GM12878 (cell line): ENCODE data around the gene MYOC.

ENCODE experiments used
- BHLHE40 ChIP-seq, 2 experiments: fragments of 450-650 bp in 1 of 2; IDR thresholded peaks; 2 replicates each; pipeline ENCODE4 v1.6.1; 2011 to 2017; ENCODE audit warnings: low read depth in 2 of 2, borderline replicate concordance in 1 of 2, improper control_type of control experiment in 1 of 2, low read length in 1 of 2, mild to moderate bottlenecking in 1 of 2
- EZH2 ChIP-seq: IDR thresholded peaks from 2 replicates; pipeline ENCODE4 v1.6.1; 2012; ENCODE audit warnings: low read depth, mild to moderate bottlenecking, control low read depth, inconsistent platforms, low read length, borderline replicate concordance; ENCODE audit not compliant: control insufficient read depth
- MXI1 ChIP-seq: fragments of 150-350 bp; IDR thresholded peaks from 2 replicates; pipeline ENCODE4 v1.6.1; 2011; ENCODE audit warnings: low read depth, mild to moderate bottlenecking, inconsistent platforms, low read length, improper control_type of control experiment
- NFIC ChIP-seq: IDR thresholded peaks from 2 replicates; pipeline ENCODE4 v1.6.1; 2012; ENCODE audit warnings: low read depth, mild to moderate bottlenecking, inconsistent platforms, low read length, moderate library complexity
- POLR2A ChIP-seq: IDR thresholded peaks from 2 replicates; pipeline ENCODE4 v1.6.1; 2011; ENCODE audit warnings: low read depth, mild to moderate bottlenecking, low read length
- POLR2AphosphoS5 ChIP-seq: IDR thresholded peaks from 2 replicates; pipeline ENCODE4 v1.6.1; 2011; ENCODE audit warnings: mild to moderate bottlenecking, low read length, inconsistent platforms
- STAT3 ChIP-seq: IDR thresholded peaks from 2 replicates; pipeline ENCODE4 v1.6.1; 2011; ENCODE audit warnings: low read depth, low read length, improper control_type of control experiment
- TF ChIP-seq, protein P1 (sequence below): fragments of 450-650 bp; conservative IDR thresholded peaks from 2 replicates; pipeline ENCODE4 v1.6.1; 2017; ENCODE audit warnings: mild to moderate bottlenecking, moderate library complexity
- TF ChIP-seq, protein P2 (sequence below), 3 experiments: IDR thresholded peaks in 2 of 3; conservative IDR thresholded peaks in 1 of 3; 2 replicates each; pipeline ENCODE4 v1.5.1; 2011; ENCODE audit warnings: low read depth in 3 of 3, low read length in 3 of 3, mild to moderate bottlenecking in 3 of 3, control low read depth in 2 of 3, moderate library complexity in 2 of 3, inconsistent platforms in 1 of 3, mixed read lengths in 1 of 3; ENCODE audit not compliant: control insufficient read depth in 2 of 3, insufficient read depth in 1 of 3; ENCODE audit errors: extremely low read depth in 1 of 3
- TF ChIP-seq, protein P3 (sequence below): IDR thresholded peaks from 2 replicates; pipeline ENCODE4 v1.6.1; 2012; ENCODE audit warnings: low read length, inconsistent platforms

DNA sequence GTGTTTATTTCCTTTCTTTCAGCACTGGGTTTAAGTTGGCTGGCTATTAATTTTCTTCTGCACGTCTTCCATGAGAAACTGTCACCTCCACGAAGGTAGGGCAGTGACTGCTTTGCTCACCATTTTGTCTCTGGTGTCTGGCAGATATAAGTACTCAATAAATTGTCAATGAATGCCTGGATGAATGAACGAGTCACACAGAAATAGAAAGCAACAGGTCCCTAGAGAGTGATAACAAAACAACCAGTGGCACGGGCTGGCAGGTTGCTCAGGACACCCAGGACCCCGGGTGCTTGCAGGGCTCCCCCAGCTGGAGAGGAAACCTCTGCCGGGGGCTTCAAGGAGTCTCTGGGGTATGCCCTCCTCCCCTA, 3.2 kb upstream of the MYOC start:
- TF ChIP-seq POLR2A: no peak
- TF ChIP-seq, protein P1, sequence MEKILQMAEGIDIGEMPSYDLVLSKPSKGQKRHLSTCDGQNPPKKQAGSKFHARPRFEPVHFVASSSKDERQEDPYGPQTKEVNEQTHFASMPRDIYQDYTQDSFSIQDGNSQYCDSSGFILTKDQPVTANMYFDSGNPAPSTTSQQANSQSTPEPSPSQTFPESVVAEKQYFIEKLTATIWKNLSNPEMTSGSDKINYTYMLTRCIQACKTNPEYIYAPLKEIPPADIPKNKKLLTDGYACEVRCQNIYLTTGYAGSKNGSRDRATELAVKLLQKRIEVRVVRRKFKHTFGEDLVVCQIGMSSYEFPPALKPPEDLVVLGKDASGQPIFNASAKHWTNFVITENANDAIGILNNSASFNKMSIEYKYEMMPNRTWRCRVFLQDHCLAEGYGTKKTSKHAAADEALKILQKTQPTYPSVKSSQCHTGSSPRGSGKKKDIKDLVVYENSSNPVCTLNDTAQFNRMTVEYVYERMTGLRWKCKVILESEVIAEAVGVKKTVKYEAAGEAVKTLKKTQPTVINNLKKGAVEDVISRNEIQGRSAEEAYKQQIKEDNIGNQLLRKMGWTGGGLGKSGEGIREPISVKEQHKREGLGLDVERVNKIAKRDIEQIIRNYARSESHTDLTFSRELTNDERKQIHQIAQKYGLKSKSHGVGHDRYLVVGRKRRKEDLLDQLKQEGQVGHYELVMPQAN: no peak
- TF ChIP-seq, protein P2, sequence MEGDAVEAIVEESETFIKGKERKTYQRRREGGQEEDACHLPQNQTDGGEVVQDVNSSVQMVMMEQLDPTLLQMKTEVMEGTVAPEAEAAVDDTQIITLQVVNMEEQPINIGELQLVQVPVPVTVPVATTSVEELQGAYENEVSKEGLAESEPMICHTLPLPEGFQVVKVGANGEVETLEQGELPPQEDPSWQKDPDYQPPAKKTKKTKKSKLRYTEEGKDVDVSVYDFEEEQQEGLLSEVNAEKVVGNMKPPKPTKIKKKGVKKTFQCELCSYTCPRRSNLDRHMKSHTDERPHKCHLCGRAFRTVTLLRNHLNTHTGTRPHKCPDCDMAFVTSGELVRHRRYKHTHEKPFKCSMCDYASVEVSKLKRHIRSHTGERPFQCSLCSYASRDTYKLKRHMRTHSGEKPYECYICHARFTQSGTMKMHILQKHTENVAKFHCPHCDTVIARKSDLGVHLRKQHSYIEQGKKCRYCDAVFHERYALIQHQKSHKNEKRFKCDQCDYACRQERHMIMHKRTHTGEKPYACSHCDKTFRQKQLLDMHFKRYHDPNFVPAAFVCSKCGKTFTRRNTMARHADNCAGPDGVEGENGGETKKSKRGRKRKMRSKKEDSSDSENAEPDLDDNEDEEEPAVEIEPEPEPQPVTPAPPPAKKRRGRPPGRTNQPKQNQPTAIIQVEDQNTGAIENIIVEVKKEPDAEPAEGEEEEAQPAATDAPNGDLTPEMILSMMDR (IDR thresholded peaks at IDR 0.05 in 2 of 3, conservative IDR thresholded peaks at IDR 0.05 in 1 of 3; ENCODE audit: control insufficient read depth in 2 of 3, extremely low read depth in 1 of 3, insufficient read depth in 1 of 3, low read depth in 3 of 3, low read length in 3 of 3): no peak
- TF ChIP-seq MXI1: no peak
- no peak for TF ChIP-seq POLR2AphosphoS5
- no peak; a peak in 1 of 4 replicates for TF ChIP-seq BHLHE40 (IDR thresholded peaks at IDR 0.05; ENCODE audit: borderline replicate concordance in 1 of 2, low read depth in 2 of 2, low read length in 1 of 2)
- TF ChIP-seq NFIC: no peak
- TF ChIP-seq, protein P3, sequence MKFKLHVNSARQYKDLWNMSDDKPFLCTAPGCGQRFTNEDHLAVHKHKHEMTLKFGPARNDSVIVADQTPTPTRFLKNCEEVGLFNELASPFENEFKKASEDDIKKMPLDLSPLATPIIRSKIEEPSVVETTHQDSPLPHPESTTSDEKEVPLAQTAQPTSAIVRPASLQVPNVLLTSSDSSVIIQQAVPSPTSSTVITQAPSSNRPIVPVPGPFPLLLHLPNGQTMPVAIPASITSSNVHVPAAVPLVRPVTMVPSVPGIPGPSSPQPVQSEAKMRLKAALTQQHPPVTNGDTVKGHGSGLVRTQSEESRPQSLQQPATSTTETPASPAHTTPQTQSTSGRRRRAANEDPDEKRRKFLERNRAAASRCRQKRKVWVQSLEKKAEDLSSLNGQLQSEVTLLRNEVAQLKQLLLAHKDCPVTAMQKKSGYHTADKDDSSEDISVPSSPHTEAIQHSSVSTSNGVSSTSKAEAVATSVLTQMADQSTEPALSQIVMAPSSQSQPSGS: no peak
- no peak for TF ChIP-seq EZH2
- TF ChIP-seq STAT3: no peak
